GM19238 (cell line): ENCODE data around the gene EEIG1.

Source experiments
- DNase-seq: peaks from one replicate; pipeline ENCODE4 v3.0.0; 2011; ENCODE audit warnings: low spot score; ENCODE audit not compliant: insufficient read length

EEIG1 gene

GRCh38 chr9:127941062-127941960 lies 39.5 kb downstream of the EEIG1 start:
- DNase-seq = no peak

- no peak for DNase-seq
These were observed 40.2 kb downstream of the EEIG1 start for GRCh38 chr9:127940593-127940992.

- DNase-seq = no peak
These were observed 42.5 kb downstream of the EEIG1 start for GRCh38 chr9:127938298-127938690.

GRCh38 chr9:127937388-127938297 lies 43.1 kb downstream of the EEIG1 start, which contains the start of gene DPM2:
DPM2 (minus strand) TSS chr9:127937854; CDS start chr9:127937820, 34 bp downstream.
- DNase-seq = peak; percentile 97

- no peak for DNase-seq
These were observed 43.8 kb downstream of the EEIG1 start for GRCh38 chr9:127937056-127937387.

GRCh38 chr9:127936347-127936852 lies 44.4 kb downstream of the EEIG1 start:
- no peak for DNase-seq

- DNase-seq = no peak
These were observed 45.0 kb downstream of the EEIG1 start for GRCh38 chr9:127935765-127936221.

- DNase-seq = no peak
These were observed 45.8 kb downstream of the EEIG1 start for GRCh38 chr9:127934986-127935385.

- DNase-seq = no peak
These were observed 46.5 kb downstream of the EEIG1 start for GRCh38 chr9:127934248-127934647.

- DNase-seq = no peak
These were observed 49.5 kb downstream of the EEIG1 start for GRCh38 chr9:127931092-127931881.
